Activated CD4-positive, alpha-beta T cell treated with anti-CD3 and anti-CD28 coated beads, Interleukin-2, amount 50 U/mL, for 1 hour (primary cell): Measurements from ENCODE around the gene GREB1L.
"Not testable (repeated sequence)": the region's sequence is repeated elsewhere in the genome, so short reads cannot be mapped to it uniquely, and the experiment has no call there.

Source experiments
- DNase-seq: peaks from one replicate; pipeline ENCODE4 v3.0.0-alpha.2; 2020

Gene GREB1L

GRCh38 chr18:21265971-21266673 is 24.1 kb downstream of the GREB1L start:
- DNase-seq, result no peak

- DNase-seq, result no peak
These were observed 25.4 kb downstream of the GREB1L start for GRCh38 chr18:21267400-21267799.

GRCh38 chr18:21269349-21269748 is 27.3 kb downstream of the GREB1L start:
- no peak for DNase-seq

GRCh38 chr18:21270453-21270852 is 28.4 kb downstream of the GREB1L start:
- DNase-seq, result no peak

- DNase-seq, result no peak
These were observed 30.1 kb downstream of the GREB1L start for GRCh38 chr18:21272016-21272579.

- DNase-seq, result no peak
These were observed 31.5 kb downstream of the GREB1L start for GRCh38 chr18:21273568-21273967.

GRCh38 chr18:21275645-21276044 is 33.6 kb downstream of the GREB1L start:
- no peak for DNase-seq

- DNase-seq, result no peak
These were observed 35.5 kb downstream of the GREB1L start for GRCh38 chr18:21277578-21277977.

- not testable (repeated sequence) for DNase-seq
These were observed 36.2 kb downstream of the GREB1L start for GRCh38 chr18:21278218-21278617.

- DNase-seq, result no peak
These were observed 39.6 kb downstream of the GREB1L start for GRCh38 chr18:21281603-21282002.

- no peak for DNase-seq
These were observed 42.5 kb downstream of the GREB1L start for GRCh38 chr18:21284540-21284939.

- DNase-seq, result no peak
These were observed 47.8 kb downstream of the GREB1L start for GRCh38 chr18:21289827-21290226.

- DNase-seq, result no peak
These were observed 49.1 kb downstream of the GREB1L start for GRCh38 chr18:21291106-21291505.

- no peak for DNase-seq
These were observed 51.4 kb downstream of the GREB1L start for GRCh38 chr18:21293479-21293878.

GRCh38 chr18:21295101-21295500 is 53.1 kb downstream of the GREB1L start:
- DNase-seq, result no peak

- no peak for DNase-seq
These were observed 54.0 kb downstream of the GREB1L start for GRCh38 chr18:21296045-21296444.

GRCh38 chr18:21298351-21298750 is 56.3 kb downstream of the GREB1L start:
- no peak for DNase-seq

GRCh38 chr18:21300035-21300907 is 58.2 kb downstream of the GREB1L start:
- DNase-seq, result no peak

GRCh38 chr18:21300908-21301200 is 58.8 kb downstream of the GREB1L start:
- no peak for DNase-seq

- DNase-seq, result no peak
These were observed 61.4 kb downstream of the GREB1L start for GRCh38 chr18:21303445-21303844.

- no peak for DNase-seq
These were observed 61.9 kb downstream of the GREB1L start for GRCh38 chr18:21303895-21304294.

GRCh38 chr18:21305621-21306020 is 63.6 kb downstream of the GREB1L start:
- DNase-seq, result no peak

- DNase-seq, result no peak
These were observed 64.3 kb downstream of the GREB1L start for GRCh38 chr18:21306368-21306767.

- no peak for DNase-seq
These were observed 65.5 kb downstream of the GREB1L start for GRCh38 chr18:21307578-21307977.
